GM21447 (cell line): ENCODE measurements around the gene DST.

ENCODE experiments used
- ATAC-seq: cut with Tn5 transposase; IDR thresholded peaks from one replicate; pipeline ENCODE4 v1.9.1; 2021; ENCODE audit not compliant: unreplicated experiment

DST gene

GRCh38 chr6:56624728-56625069 lies 18.0 kb downstream of the DST start:
- ATAC-seq: no peak

- no peak for ATAC-seq
Observed at GRCh38 chr6:56624046-56624727, 18.5 kb downstream of the DST start.

GRCh38 chr6:56620229-56620868 lies 22.3 kb downstream of the DST start:
- ATAC-seq: no peak

GRCh38 chr6:56618050-56618449 lies 24.6 kb downstream of the DST start:
- no peak for ATAC-seq

- ATAC-seq: no peak
Observed at GRCh38 chr6:56616967-56617366, 25.7 kb downstream of the DST start.

GRCh38 chr6:56613247-56613851 lies 29.3 kb downstream of the DST start:
- no peak for ATAC-seq

- no peak for ATAC-seq
Observed at GRCh38 chr6:56608332-56608731, 34.4 kb downstream of the DST start.

- ATAC-seq: no peak
Observed at GRCh38 chr6:56607111-56607752, 35.5 kb downstream of the DST start.

GRCh38 chr6:56605435-56605834 lies 37.3 kb downstream of the DST start:
- ATAC-seq: no peak

GRCh38 chr6:56604186-56604585 lies 38.5 kb downstream of the DST start:
- no peak for ATAC-seq

GRCh38 chr6:56601390-56601789 lies 41.3 kb downstream of the DST start:
- ATAC-seq: no peak

GRCh38 chr6:56595490-56596122 lies 47.1 kb downstream of the DST start:
- peak; percentile 27 for ATAC-seq

- ATAC-seq: peak; percentile 17
Observed at GRCh38 chr6:56594699-56595098, 48.0 kb downstream of the DST start.

- ATAC-seq: peak; percentile 92
Observed at GRCh38 chr6:56593801-56594318, 48.8 kb downstream of the DST start.

- no peak for ATAC-seq
Observed at GRCh38 chr6:56582236-56582635, 60.5 kb downstream of the DST start.

GRCh38 chr6:56581296-56581925 lies 61.3 kb downstream of the DST start:
- no peak for ATAC-seq

GRCh38 chr6:56580271-56580670 lies 62.4 kb downstream of the DST start:
- ATAC-seq: no peak

- no peak for ATAC-seq
Observed at GRCh38 chr6:56579155-56579851, 63.4 kb downstream of the DST start.

- ATAC-seq: no peak
Observed at GRCh38 chr6:56575736-56576135, 67.0 kb downstream of the DST start.

GRCh38 chr6:56574292-56574691 lies 68.4 kb downstream of the DST start:
- no peak for ATAC-seq
